HepG2 (cell line): Measurements from ENCODE around the gene METTL15. TPM values are rescaled to one million over a fixed set of nuclear protein-coding genes. Genes with fewer than 3 reads are reported as not detected.

Source experiments
- ATAC-seq: fragments of 200-7000 bp; cut with Tn5 transposase; 3 replicates; pipeline ENCODE4 v1.9.1; 2020; ENCODE audit warnings: mild to moderate bottlenecking, moderate library complexity
- BruUV-seq: library from RNA; stranded (reverse); fragments of 400-500 nt; replicated peaks from 2 replicates; lab custom pipeline; 2021; lab: Mats Ljungman, UMichigan
- CTCF ChIA-PET: fragments of 300-600 bp; formaldehyde crosslinking; extraction: SDS; loops from one replicate; lab custom pipeline; 2021; ENCODE audit warnings: low total read pairs, inconsistent platforms, low intra/inter-chr PET ratio; lab: Yijun Ruan, JAX
- POLR2A ChIA-PET: fragments of 350-600 bp; sonication (Branson Sonifier 250); formaldehyde crosslinking; loops from one replicate; lab custom pipeline; 2020; ENCODE audit warnings: antibody characterized with exemption, inconsistent platforms; lab: Yijun Ruan, JAX
- DNase-seq: peaks from one replicate; pipeline ENCODE4 v3.0.0-alpha.2; 2015; ENCODE audit warnings: low spot score
- FAIRE-seq: peaks from 3 replicates; lab custom pipeline; 2011; peaks lifted over from hg19 to GRCh38; lab: Jason Lieb, UNC
- H2AFZ ChIP-seq: one replicate; pipeline ENCODE4 v1.6.1; 2011; ENCODE audit warnings: low read length, inconsistent platforms
- H3K27ac ChIP-seq: fragments of 300-600 bp; 3 replicates; pipeline ENCODE4 v1.8.0; 2011; ENCODE audit warnings: mixed run types, mild to moderate bottlenecking, mixed read lengths, low read length, inconsistent platforms; ENCODE audit not compliant: insufficient read depth; ENCODE audit errors: extremely low read length
- H3K27me3 ChIP-seq, 2 experiments: fragments of 200-600 bp in 1 of 2; 2 replicates in 1 of 2; 3 replicates in 1 of 2; pipeline versions ENCODE4 v1.6.0 to v1.8.0; 2011; ENCODE audit warnings: low read length in 2 of 2, mild to moderate bottlenecking in 2 of 2, moderate library complexity in 2 of 2, inconsistent platforms in 1 of 2; ENCODE audit not compliant: insufficient read depth in 2 of 2, control insufficient read depth in 1 of 2
- H3K36me3 ChIP-seq, 2 experiments: fragments of 200-600 bp in 1 of 2; replicated peaks in 1 of 2; 2 replicates in 1 of 2; 3 replicates in 1 of 2; pipeline versions ENCODE4 v1.5.1 to v1.8.0; 2011; ENCODE audit warnings: low read length in 2 of 2, inconsistent platforms in 1 of 2; ENCODE audit not compliant: insufficient read depth in 2 of 2, control insufficient read depth in 1 of 2
- H3K4me1 ChIP-seq: 2 replicates; pipeline ENCODE4 v1.5.1; 2012; ENCODE audit warnings: low read length, inconsistent platforms; ENCODE audit not compliant: insufficient read depth
- H3K4me2 ChIP-seq: 2 replicates; pipeline ENCODE4 v1.6.0; 2011; ENCODE audit warnings: low read depth, low read length, inconsistent platforms
- H3K4me3 ChIP-seq, 3 experiments: fragments of 200-600 bp in 1 of 3; sonication (generic), shearing (Covaris generic) in 1 of 3; replicated peaks in 1 of 3; 2 replicates each; pipeline ENCODE4 v1.5.1; 2011 to 2016; ENCODE audit warnings: low read length in 3 of 3, inconsistent platforms in 2 of 3, low read depth in 2 of 3, mild to moderate bottlenecking in 2 of 3, control low read depth in 1 of 3, mixed read lengths in 1 of 3; ENCODE audit not compliant: insufficient read depth in 1 of 3
- H3K79me2 ChIP-seq: one replicate; pipeline ENCODE4 v1.6.1; 2011; ENCODE audit warnings: low read length, inconsistent platforms; ENCODE audit not compliant: insufficient read depth
- H3K9ac ChIP-seq: 2 replicates; pipeline ENCODE4 v1.6.0; 2011; ENCODE audit warnings: mild to moderate bottlenecking, low read depth, low read length, inconsistent platforms; ENCODE audit not compliant: insufficient read depth
- H3K9me3 ChIP-seq: 2 replicates; pipeline ENCODE4 v1.5.1; 2012; ENCODE audit warnings: mild to moderate bottlenecking, low read length
- H4K20me1 ChIP-seq: 2 replicates; pipeline ENCODE4 v1.6.0; 2011; ENCODE audit warnings: inconsistent platforms, mild to moderate bottlenecking, low read length, moderate library complexity; ENCODE audit not compliant: insufficient read depth
- AKAP8 ChIP-seq: sonication (generic); formaldehyde crosslinking; IDR thresholded peaks from 2 replicates; pipeline ENCODE4 v1.5.1; 2020; ENCODE audit warnings: mild to moderate bottlenecking, missing genetic modification reagents
- JUND ChIP-seq: sonication (generic); formaldehyde crosslinking; IDR thresholded peaks from 2 replicates; pipeline ENCODE4 v1.8.0; 2022; ENCODE audit warnings: mild to moderate bottlenecking, missing genetic modification reagents
- MNT ChIP-seq: fragments of 450-650 bp; IDR thresholded peaks from 2 replicates; pipeline ENCODE4 v1.6.1; 2016
- PITX1 ChIP-seq: sonication (generic); formaldehyde crosslinking; IDR thresholded peaks from 2 replicates; pipeline ENCODE4 v1.5.1; 2020; ENCODE audit warnings: mild to moderate bottlenecking, missing genetic modification reagents
- RBM22 ChIP-seq: fragments of 200-400 bp; formaldehyde crosslinking; optimal IDR thresholded peaks from 2 replicates; pipeline ENCODE3; 2017; ENCODE audit warnings: mild to moderate bottlenecking, low read length, moderate library complexity
- SATB2 ChIP-seq: sonication (generic); formaldehyde crosslinking; IDR thresholded peaks from 2 replicates; pipeline ENCODE4 v1.5.0; 2020; ENCODE audit warnings: missing genetic modification reagents
- SETDB1 ChIP-seq: sonication (generic); formaldehyde crosslinking; IDR thresholded peaks from 2 replicates; pipeline ENCODE4 v1.5.1; 2020; ENCODE audit warnings: missing genetic modification reagents, mild to moderate bottlenecking, borderline replicate concordance
- SP4 ChIP-seq: sonication (generic); formaldehyde crosslinking; IDR thresholded peaks from 2 replicates; pipeline ENCODE4 v1.8.1; 2023; ENCODE audit warnings: mild to moderate bottlenecking, missing genetic modification reagents
- STAG1 ChIP-seq: sonication (generic); formaldehyde crosslinking; IDR thresholded peaks from 2 replicates; pipeline ENCODE4 v1.4.0; 2020; ENCODE audit warnings: missing genetic modification reagents
- TEAD2 ChIP-seq: sonication (generic); formaldehyde crosslinking; IDR thresholded peaks from 2 replicates; pipeline ENCODE4 v1.9.0; 2021; ENCODE audit warnings: missing genetic modification reagents
- TP53 ChIP-seq: sonication (generic); formaldehyde crosslinking; conservative IDR thresholded peaks from 2 replicates; pipeline ENCODE4 v1.4.0; 2020; ENCODE audit warnings: missing genetic modification reagents
- ZFY ChIP-seq: sonication (generic); formaldehyde crosslinking; IDR thresholded peaks from 2 replicates; pipeline ENCODE4 v1.4.0; 2020; ENCODE audit warnings: missing genetic modification reagents
- ZNF136 ChIP-seq: sonication (generic); formaldehyde crosslinking; IDR thresholded peaks from 2 replicates; pipeline ENCODE4 v1.8.1; 2022; ENCODE audit warnings: low read depth, mild to moderate bottlenecking, moderate library complexity, missing genetic modification reagents
- ZNF234 ChIP-seq: sonication (generic); formaldehyde crosslinking; conservative IDR thresholded peaks from 2 replicates; pipeline ENCODE4 v1.5.1; 2020; ENCODE audit warnings: mild to moderate bottlenecking, missing genetic modification reagents
- ZNF317 ChIP-seq: sonication (generic); formaldehyde crosslinking; IDR thresholded peaks from 2 replicates; pipeline ENCODE4 v1.5.0; 2020; ENCODE audit warnings: mild to moderate bottlenecking, missing genetic modification reagents
- ZNF691 ChIP-seq: sonication (generic); formaldehyde crosslinking; IDR thresholded peaks from 2 replicates; pipeline ENCODE4 v1.4.0; 2020; ENCODE audit warnings: missing genetic modification reagents, low read depth, mild to moderate bottlenecking, borderline replicate concordance
- WGBS: methylation state at CpG from one replicate; pipeline ENCODE4 v1.1.6; 2017; ENCODE audit warnings: low lambda C conversion rate; 5-methylcytosine and 5-hydroxymethylcytosine counted together
- in situ Hi-C: cut with HindIII; loops from 2 replicates; pipeline ENCODE4 v1.10.0; 2017; ENCODE audit warnings: low pct_unique_long_range_greater_than_20kb; ENCODE audit not compliant: extremely low pct_ligation_motif_present
- intact Hi-C: fragments of 100-400 bp; cut with micrococcal nuclease; formaldehyde crosslinking; loops from one replicate; pipeline ENCODE4 v1.10.0; 2022; ENCODE audit not compliant: unreplicated experiment
- polyA plus RNA-seq, 8 experiments: library from polyadenylated mRNA; depleted of rRNA in 3 of 8; stranded (reverse) in 7 of 8; unstranded in 1 of 8; fragments of >200 nt; fragmentation: Illumina TruSeq in 4 of 8; extraction: Trizol in 4 of 8; gene quantifications; 2 replicates each; pipeline versions ENCODE4 v1.2.1 to v1.2.3, GENCODE V29; 2011 to 2016; ENCODE audit warnings: low read depth in 4 of 8, missing spikeins in 1 of 8, mixed read lengths in 1 of 8; ENCODE audit not compliant: insufficient read depth in 1 of 8
- total RNA-seq, 5 experiments: library from RNA; depleted of rRNA; stranded (reverse); fragments of >200 nt; fragmentation: Illumina TruSeq; extraction: Trizol; gene quantifications; 2 replicates each; pipeline ENCODE4 v1.2.3, GENCODE V29; 2016; ENCODE audit warnings: low read depth in 1 of 5
- TF ChIP-seq, protein P1 (sequence below): sonication (generic); formaldehyde crosslinking; IDR thresholded peaks from 2 replicates; pipeline ENCODE4 v1.8.0; 2023; ENCODE audit warnings: mild to moderate bottlenecking, missing genetic modification reagents
- TF ChIP-seq, protein P2 (sequence below): sonication (generic); formaldehyde crosslinking; IDR thresholded peaks from 2 replicates; pipeline ENCODE4 v1.5.1; 2020; ENCODE audit warnings: missing genetic modification reagents, mild to moderate bottlenecking, borderline replicate concordance
- TF ChIP-seq, protein P3 (sequence below): sonication (generic); formaldehyde crosslinking; IDR thresholded peaks from 2 replicates; pipeline ENCODE4 v1.4.0; 2020; ENCODE audit warnings: missing genetic modification reagents

The METTL15 gene
- total and polyA plus RNA-seq, 2 of the 13 experiments (the other 11 are each of a cell fraction or from before 2014, with no cell fraction given), result 6.5 to 14.0 TPM

DNA sequence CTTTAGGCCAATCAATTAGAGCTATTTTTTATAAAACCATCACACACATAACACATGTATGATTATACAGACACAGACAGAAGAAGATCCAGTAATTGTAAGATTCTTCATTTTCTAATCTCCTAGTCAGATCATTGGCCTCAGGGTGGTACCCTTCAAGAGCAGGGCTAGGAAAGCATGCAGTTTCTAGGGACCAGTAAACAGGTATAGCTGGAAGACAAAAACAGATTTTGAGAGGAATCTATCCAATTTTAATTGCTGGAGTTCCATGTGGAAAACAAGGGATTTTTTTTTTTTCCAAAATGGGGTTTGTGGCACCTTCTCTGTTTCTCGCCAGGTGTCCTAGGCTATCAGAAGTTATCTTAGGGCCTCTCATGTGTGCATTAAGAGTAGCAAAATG lies 29.6 kb downstream of the METTL15 start (continued):
- TF ChIP-seq SATB2 (CRISPR knock-in tag) (no peak), ZFY (CRISPR knock-in tag) (no peak), ZNF691 (CRISPR knock-in tag) (no peak), ZNF136 (CRISPR knock-in tag) (no peak), SETDB1 (CRISPR knock-in tag) (no peak), AKAP8 (CRISPR knock-in tag) (no peak), RBM22 (no peak), PITX1 (CRISPR knock-in tag) (no peak)

- Histone ChIP-seq H3K79me2 (no peaks in the 10 kb centered on the region), H3K9ac (no peak overlapping the region), H2AFZ (no peak overlapping the region), H3K27ac (no peak overlapping the region), H3K4me2 (no peak overlapping the region), H3K4me3 (no peak overlapping the region), H4K20me1 (no peaks in the 10 kb centered on the region), H3K9me3 (peaks cover 24% of the 10 kb centered on the region), H3K4me1 (0 out of 2 replicates have a peak, but pooled peaks cover 6% of the 10 kb centered on the region), H3K27me3 (no peaks in the 10 kb centered on the region), H3K36me3 (0 out of 5 replicates have a peak, but pooled peaks cover 0 to 6% of the 10 kb centered on the region in 2 experiments)
- ATAC-seq (peak; percentile 29; the same call in 1 of the 3 replicates), FAIRE-seq (no peak), DNase-seq (no peak)
- POLR2A ChIA-PET, result no interaction called here
- in situ Hi-C loops (no loop called here), intact Hi-C loops (no loop called here)
- no TSS peak for BruUV-seq
- CTCF ChIA-PET, result no interaction called here
- 100% methylated on average over 5 of the region's 5 CpGs for WGBS
- TF ChIP-seq ZNF234 (no peak), MNT (peak; percentile 62), TP53 (peak; percentile 37; the same call in 1 of the 2 replicates), SP4 (CRISPR knock-in tag) (no peak), JUND (CRISPR knock-in tag) (no peak), STAG1 (CRISPR knock-in tag) (no peak), ZNF317 (CRISPR knock-in tag) (no peak), TEAD2 (CRISPR knock-in tag) (no peak)
- TF ChIP-seq, protein P1, sequence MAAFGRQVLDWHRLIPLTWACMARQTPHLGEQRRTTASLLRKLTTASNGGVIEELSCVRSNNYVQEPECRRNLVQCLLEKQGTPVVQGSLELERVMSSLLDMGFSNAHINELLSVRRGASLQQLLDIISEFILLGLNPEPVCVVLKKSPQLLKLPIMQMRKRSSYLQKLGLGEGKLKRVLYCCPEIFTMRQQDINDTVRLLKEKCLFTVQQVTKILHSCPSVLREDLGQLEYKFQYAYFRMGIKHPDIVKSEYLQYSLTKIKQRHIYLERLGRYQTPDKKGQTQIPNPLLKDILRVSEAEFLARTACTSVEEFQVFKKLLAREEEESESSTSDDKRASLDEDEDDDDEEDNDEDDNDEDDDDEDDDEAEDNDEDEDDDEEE (CRISPR knock-in tag), result no peak
- TF ChIP-seq, protein P2, sequence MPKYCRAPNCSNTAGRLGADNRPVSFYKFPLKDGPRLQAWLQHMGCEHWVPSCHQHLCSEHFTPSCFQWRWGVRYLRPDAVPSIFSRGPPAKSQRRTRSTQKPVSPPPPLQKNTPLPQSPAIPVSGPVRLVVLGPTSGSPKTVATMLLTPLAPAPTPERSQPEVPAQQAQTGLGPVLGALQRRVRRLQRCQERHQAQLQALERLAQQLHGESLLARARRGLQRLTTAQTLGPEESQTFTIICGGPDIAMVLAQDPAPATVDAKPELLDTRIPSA (CRISPR knock-in tag), result no peak
- TF ChIP-seq, protein P3, sequence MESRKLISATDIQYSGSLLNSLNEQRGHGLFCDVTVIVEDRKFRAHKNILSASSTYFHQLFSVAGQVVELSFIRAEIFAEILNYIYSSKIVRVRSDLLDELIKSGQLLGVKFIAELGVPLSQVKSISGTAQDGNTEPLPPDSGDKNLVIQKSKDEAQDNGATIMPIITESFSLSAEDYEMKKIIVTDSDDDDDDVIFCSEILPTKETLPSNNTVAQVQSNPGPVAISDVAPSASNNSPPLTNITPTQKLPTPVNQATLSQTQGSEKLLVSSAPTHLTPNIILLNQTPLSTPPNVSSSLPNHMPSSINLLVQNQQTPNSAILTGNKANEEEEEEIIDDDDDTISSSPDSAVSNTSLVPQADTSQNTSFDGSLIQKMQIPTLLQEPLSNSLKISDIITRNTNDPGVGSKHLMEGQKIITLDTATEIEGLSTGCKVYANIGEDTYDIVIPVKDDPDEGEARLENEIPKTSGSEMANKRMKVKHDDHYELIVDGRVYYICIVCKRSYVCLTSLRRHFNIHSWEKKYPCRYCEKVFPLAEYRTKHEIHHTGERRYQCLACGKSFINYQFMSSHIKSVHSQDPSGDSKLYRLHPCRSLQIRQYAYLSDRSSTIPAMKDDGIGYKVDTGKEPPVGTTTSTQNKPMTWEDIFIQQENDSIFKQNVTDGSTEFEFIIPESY, result peak; percentile 69
These were observed 31.7 kb downstream of the METTL15 start for GRCh38 chr11:28139841-28140415.
